ENCODE data around the gene ZNF367. TPM values are rescaled to one million over a fixed set of nuclear protein-coding genes. Genes with fewer than 3 reads are reported as not detected.

Gene ZNF367
- polyA plus RNA-seq, 1 donor (not counting 4 experiments of a cell fraction or from before 2014, with no cell fraction given): 2.2 TPM

DNA sequence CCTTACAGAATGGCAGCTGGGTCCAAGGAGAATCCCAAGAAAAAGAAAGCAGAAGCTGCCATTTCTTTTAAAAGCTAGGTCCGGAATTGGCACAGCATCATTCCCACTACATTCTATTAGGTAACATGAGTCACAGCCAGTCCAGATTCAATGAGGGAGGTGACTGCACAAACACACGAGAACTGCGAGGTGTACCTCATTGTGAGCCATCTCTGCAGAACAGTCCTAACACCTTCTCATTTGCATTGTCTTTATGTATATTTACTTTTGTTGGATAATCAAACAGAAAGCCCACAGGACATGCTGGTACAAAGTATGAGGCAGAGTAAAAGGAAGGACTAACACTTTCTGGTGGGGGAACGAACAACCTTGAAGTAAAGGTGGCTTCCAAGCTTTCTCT, 17.2 kb upstream of the ZNF367 start:
- Histone ChIP-seq H3K9me1 (ENCODE audit: control insufficient read depth, extremely low read depth, insufficient read depth, low read length) (no peaks in the 10 kb centered on the region), H3K27me3 (ENCODE audit: control insufficient read depth, extremely low read depth, insufficient read depth, low read length) (no peaks in the 10 kb centered on the region), H3K9ac (ENCODE audit: control insufficient read depth, extremely low read depth, insufficient read depth, low read length) (no peak overlapping the region), H3K4me1 (ENCODE audit: control insufficient read depth, extremely low read depth, insufficient read depth, low read length) (no peaks in the 10 kb centered on the region), H3K36me3 (ENCODE audit: control insufficient read depth in 2 of 2, extremely low read depth in 1 of 2, insufficient read depth in 2 of 2, low read length in 2 of 2) (no peaks in the 10 kb centered on the region), H3K79me2 (ENCODE audit: control insufficient read depth, insufficient read depth, low read length) (no peaks in the 10 kb centered on the region), H4K20me1 (ENCODE audit: control insufficient read depth, extremely low read depth, insufficient read depth, low read length) (no peaks in the 10 kb centered on the region), H3K9me3 (ENCODE audit: control insufficient read depth, low read depth, low read length) (no peaks in the 10 kb centered on the region), H2AFZ (ENCODE audit: control insufficient read depth, low read length) (no peak overlapping the region), H3K4me2 (ENCODE audit: control insufficient read depth, extremely low read depth, insufficient read depth, low read depth, low read length) (no peak overlapping the region), H3K4me3 (ENCODE audit: control insufficient read depth in 2 of 3, extremely low read depth in 1 of 3, insufficient read depth in 2 of 3, low read depth in 1 of 3, low read length in 3 of 3) (no peak overlapping the region), H3K27ac (ENCODE audit: control insufficient read depth, insufficient read depth, low read length) (no peak overlapping the region)
- TF ChIP-seq EZH2 (IDR thresholded peaks at IDR 0.05; ENCODE audit: low read length): no peak
- TF ChIP-seq, protein P1, sequence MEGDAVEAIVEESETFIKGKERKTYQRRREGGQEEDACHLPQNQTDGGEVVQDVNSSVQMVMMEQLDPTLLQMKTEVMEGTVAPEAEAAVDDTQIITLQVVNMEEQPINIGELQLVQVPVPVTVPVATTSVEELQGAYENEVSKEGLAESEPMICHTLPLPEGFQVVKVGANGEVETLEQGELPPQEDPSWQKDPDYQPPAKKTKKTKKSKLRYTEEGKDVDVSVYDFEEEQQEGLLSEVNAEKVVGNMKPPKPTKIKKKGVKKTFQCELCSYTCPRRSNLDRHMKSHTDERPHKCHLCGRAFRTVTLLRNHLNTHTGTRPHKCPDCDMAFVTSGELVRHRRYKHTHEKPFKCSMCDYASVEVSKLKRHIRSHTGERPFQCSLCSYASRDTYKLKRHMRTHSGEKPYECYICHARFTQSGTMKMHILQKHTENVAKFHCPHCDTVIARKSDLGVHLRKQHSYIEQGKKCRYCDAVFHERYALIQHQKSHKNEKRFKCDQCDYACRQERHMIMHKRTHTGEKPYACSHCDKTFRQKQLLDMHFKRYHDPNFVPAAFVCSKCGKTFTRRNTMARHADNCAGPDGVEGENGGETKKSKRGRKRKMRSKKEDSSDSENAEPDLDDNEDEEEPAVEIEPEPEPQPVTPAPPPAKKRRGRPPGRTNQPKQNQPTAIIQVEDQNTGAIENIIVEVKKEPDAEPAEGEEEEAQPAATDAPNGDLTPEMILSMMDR (optimal IDR thresholded peaks at IDR 0.05 in 1 of 3, IDR thresholded peaks at IDR 0.05 in 1 of 3, conservative IDR thresholded peaks at IDR 0.05 in 1 of 3; ENCODE audit: extremely low read depth in 1 of 3, insufficient read depth in 2 of 3, low read length in 3 of 3): no peak
- DNase-seq (ENCODE audit: low read depth, low spot score) (no peak), FAIRE-seq (no peak)
- dilution Hi-C loops (cut with MboI; ENCODE audit: extremely low pct_ligation_motif_present, low sequenced_read_pairs): no loop called here

DNA sequence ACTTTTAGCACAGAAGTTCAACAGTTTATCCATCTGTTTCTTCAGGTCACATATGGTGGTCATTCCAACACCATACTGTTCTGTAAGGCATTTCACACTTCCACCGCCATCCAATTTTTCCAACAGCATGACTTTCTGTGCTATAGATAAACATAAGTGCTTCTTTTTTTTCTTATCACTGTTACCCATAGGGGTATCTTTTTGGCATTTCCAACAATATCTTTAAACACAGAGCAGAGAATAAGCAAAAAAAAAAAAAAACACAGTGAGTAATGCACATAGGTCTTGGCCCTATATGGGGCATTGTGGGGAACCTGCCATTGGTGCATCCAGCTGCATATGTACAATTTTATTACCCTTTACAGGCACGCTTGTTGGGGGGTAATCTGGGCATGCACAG, 12.2 kb upstream of the ZNF367 start:
- Histone ChIP-seq H3K9me1 (ENCODE audit: control insufficient read depth, extremely low read depth, insufficient read depth, low read length) (no peaks in the 10 kb centered on the region), H3K4me1 (ENCODE audit: control insufficient read depth, extremely low read depth, insufficient read depth, low read length) (no peaks in the 10 kb centered on the region), H3K9ac (ENCODE audit: control insufficient read depth, extremely low read depth, insufficient read depth, low read length) (no peak overlapping the region), H3K27ac (ENCODE audit: control insufficient read depth, insufficient read depth, low read length) (no peak overlapping the region), H3K27me3 (ENCODE audit: control insufficient read depth, extremely low read depth, insufficient read depth, low read length) (no peaks in the 10 kb centered on the region), H4K20me1 (ENCODE audit: control insufficient read depth, extremely low read depth, insufficient read depth, low read length) (no peaks in the 10 kb centered on the region), H2AFZ (ENCODE audit: control insufficient read depth, low read length) (no peak overlapping the region), H3K4me3 (ENCODE audit: control insufficient read depth in 2 of 3, extremely low read depth in 1 of 3, insufficient read depth in 2 of 3, low read depth in 1 of 3, low read length in 3 of 3) (no peak overlapping the region), H3K4me2 (ENCODE audit: control insufficient read depth, extremely low read depth, insufficient read depth, low read depth, low read length) (no peak overlapping the region), H3K79me2 (ENCODE audit: control insufficient read depth, insufficient read depth, low read length) (no peaks in the 10 kb centered on the region), H3K9me3 (ENCODE audit: control insufficient read depth, low read depth, low read length) (no peaks in the 10 kb centered on the region), H3K36me3 (ENCODE audit: control insufficient read depth in 2 of 2, extremely low read depth in 1 of 2, insufficient read depth in 2 of 2, low read length in 2 of 2) (no peaks in the 10 kb centered on the region)
- TF ChIP-seq, protein P1 (optimal IDR thresholded peaks at IDR 0.05 in 1 of 3, IDR thresholded peaks at IDR 0.05 in 1 of 3, conservative IDR thresholded peaks at IDR 0.05 in 1 of 3; ENCODE audit: extremely low read depth in 1 of 3, insufficient read depth in 2 of 3, low read length in 3 of 3): no peak
- no peak for TF ChIP-seq EZH2 (IDR thresholded peaks at IDR 0.05; ENCODE audit: low read length)
- dilution Hi-C loops (cut with MboI; ENCODE audit: extremely low pct_ligation_motif_present, low sequenced_read_pairs): no loop called here
- FAIRE-seq (no peak), DNase-seq (ENCODE audit: low read depth, low spot score) (no peak)

Data from keratinocyte (primary cell).